ENCODE data around the gene MMS19.

MMS19 gene

GRCh38 chr10:97525683-97526110 is 27.5 kb upstream of the MMS19 start:
- DNase-seq (ENCODE audit: low read depth in 1 of 2, low spot score in 1 of 2) = no peak

GRCh38 chr10:97525086-97525485 is 26.9 kb upstream of the MMS19 start:
- no peak for DNase-seq (ENCODE audit: low read depth in 1 of 2, low spot score in 1 of 2)

DNA sequence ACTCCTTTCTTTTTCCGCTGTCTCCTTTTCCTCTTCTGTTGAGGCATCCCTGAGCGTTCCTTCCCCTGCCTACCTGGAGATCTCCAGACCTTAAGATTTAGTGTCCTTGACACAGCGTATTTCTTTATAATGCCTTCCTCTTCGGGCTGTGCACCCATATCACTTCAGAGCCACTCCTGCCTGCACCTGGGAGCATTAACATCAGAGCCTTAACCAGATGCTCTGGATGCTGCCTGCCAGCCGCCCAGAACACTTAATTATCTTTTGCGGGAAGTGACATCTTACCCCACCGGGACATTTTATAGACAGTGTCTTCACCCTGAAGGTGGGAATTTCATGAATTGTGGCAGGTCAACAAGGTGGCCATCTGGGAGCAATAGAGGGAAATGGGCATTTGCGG is 24.7 kb upstream of the MMS19 start:
- no peak for DNase-seq (ENCODE audit: low read depth in 1 of 2, low spot score in 1 of 2)

GRCh38 chr10:97522071-97522470 is 23.8 kb upstream of the MMS19 start:
- no peak for DNase-seq (ENCODE audit: low read depth in 1 of 2, low spot score in 1 of 2)

- no peak for DNase-seq (ENCODE audit: low read depth in 1 of 2, low spot score in 1 of 2)
These were observed 22.9 kb upstream of the MMS19 start for GRCh38 chr10:97520978-97521761.

DNA sequence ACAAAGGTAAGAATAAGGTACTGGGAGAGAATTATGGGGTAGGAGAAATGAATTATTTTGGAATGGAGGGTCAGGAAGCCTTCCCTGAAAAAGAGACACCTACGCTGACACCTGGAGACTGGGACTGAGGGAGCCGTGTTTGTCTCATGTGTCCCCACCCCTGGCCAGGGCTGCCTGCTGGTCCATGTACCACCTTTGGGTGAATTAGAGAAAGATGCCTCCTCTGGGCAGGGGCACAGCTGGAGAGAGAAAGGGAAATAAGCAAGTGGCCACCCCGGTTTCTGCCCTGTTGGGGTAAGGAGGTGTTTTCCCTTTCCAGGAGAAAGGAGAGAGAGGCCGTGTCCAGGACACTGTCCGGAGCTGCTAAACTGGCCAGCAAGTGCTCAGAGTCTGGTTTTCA is 22.3 kb upstream of the MMS19 start:
- DNase-seq (ENCODE audit: low read depth in 1 of 2, low spot score in 1 of 2) = no peak

DNA sequence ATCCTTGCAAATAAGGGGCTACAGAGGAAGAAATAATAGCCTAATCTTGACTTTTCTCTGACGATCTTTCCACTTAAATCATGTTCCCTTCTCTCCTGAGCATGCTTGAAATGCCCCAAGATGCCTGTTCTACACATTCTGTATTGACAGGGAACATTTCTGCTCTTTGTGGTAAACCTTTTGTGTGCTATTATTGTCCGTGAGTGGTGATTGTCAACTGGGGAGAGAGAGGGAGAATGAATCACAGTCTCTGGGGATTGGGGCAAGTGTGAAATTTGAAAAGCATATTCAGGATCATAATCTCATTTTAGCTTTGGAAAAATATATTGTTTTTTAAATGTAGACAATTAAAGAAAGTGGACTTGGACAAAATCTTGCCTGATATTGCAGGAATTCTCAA is 21.1 kb upstream of the MMS19 start:
- no peak for DNase-seq (ENCODE audit: low read depth in 1 of 2, low spot score in 1 of 2)

DNA sequence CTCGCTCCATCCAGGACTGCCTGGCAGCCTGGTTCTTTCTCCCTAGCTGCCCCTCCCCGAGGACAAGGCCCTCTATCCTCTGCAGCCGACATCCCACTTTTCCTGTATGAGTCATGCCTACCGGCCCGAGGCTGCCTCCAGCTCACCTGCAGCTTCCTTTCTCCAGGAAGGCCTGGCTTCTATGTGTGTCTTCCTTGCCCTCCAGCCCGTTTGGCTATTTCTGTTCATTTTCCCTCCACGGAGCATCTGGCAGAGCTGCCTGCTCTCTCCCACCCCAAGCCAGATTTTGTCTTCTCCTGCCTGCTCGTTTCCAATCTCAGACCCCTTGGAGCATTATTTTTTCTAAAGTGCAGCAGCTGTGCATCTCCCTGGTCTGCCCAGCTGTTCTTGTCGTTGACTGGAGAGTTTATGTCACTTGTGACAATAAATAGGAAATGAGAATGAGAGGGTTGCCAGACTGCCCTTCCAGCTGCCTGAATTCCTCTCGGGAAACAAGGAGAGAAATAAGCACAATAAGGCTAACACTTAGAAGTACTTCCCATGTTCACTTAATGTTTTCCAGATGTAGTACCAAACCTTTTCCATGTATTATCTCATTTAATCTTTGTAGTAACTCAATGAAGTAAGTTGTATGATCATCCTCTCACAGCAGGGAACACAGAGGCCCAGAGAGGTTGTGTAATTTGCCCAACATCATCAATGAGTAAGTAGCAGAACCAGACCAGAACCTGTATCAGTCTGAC is 20.2 kb upstream of the MMS19 start:
- DNase-seq (ENCODE audit: low read depth in 1 of 2, low spot score in 1 of 2) = no peak

DNA sequence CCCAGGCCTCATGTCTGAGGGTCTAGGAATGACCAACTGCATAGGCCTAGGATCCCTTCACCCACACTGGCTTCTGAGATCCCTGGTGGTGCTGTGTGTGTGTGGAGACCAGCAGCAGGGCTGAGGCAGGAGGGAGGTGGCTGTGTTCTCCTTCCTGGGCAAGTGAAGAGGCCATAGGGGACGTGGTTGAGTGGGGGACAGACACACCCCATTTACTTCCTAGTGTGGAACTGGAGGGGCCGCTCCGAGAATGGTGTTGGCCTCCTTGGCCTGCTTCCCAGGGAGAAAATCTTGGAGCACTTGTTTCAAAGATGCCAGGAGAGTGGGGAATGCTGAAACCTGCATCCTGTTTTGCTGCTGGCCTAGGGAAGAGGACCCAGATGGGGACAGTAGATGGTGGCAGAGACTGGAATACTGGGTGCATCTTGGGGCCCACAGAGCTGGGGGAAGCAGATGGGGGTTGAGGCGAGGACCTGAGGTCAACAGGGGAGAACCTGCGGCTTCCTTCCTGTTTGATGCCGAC is 19.6 kb upstream of the MMS19 start:
- no peak for DNase-seq (ENCODE audit: low read depth in 1 of 2, low spot score in 1 of 2)

DNA sequence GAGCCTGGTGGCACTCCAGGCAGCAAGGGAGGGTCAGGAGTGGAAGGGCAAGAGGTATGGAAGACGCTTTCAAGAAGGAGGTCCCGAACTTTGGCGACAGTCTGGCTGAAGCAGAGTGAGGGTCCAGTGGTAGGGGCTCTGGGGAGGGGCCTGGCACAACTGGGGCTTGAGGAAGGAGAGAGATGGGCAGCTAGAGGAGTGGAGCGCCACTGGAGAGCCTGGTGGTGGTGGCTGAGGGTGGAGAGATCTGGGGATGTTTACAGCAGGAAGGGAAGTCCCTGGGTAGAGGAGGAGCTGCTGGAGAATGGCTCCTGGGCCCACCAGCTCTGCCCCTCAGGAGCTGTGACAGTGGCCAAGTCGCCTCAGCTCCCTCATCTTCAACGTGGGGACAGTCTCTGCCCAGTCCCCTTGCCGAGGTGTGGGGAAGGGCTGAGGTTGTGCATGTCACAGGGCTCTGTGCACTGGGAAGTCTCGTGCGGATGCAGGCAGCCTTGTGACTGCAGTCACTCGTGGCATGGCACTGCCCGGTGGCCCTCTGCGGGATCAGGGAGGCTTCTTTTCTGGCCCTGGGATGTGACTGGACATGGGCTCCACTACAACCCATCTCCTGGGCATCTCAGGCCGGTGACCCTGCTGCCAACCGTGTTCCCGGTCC is 19.0 kb upstream of the MMS19 start:
- DNase-seq (ENCODE audit: low read depth in 1 of 2, low spot score in 1 of 2) = no peak

- no peak for DNase-seq (ENCODE audit: low read depth in 1 of 2, low spot score in 1 of 2)
These were observed 17.2 kb upstream of the MMS19 start for GRCh38 chr10:97515271-97515978.

GRCh38 chr10:97514344-97514743 is 16.1 kb upstream of the MMS19 start:
- no peak for DNase-seq (ENCODE audit: low read depth in 1 of 2, low spot score in 1 of 2)

GRCh38 chr10:97512993-97513392 is 14.8 kb upstream of the MMS19 start:
- no peak for DNase-seq (ENCODE audit: low read depth in 1 of 2, low spot score in 1 of 2)

DNA sequence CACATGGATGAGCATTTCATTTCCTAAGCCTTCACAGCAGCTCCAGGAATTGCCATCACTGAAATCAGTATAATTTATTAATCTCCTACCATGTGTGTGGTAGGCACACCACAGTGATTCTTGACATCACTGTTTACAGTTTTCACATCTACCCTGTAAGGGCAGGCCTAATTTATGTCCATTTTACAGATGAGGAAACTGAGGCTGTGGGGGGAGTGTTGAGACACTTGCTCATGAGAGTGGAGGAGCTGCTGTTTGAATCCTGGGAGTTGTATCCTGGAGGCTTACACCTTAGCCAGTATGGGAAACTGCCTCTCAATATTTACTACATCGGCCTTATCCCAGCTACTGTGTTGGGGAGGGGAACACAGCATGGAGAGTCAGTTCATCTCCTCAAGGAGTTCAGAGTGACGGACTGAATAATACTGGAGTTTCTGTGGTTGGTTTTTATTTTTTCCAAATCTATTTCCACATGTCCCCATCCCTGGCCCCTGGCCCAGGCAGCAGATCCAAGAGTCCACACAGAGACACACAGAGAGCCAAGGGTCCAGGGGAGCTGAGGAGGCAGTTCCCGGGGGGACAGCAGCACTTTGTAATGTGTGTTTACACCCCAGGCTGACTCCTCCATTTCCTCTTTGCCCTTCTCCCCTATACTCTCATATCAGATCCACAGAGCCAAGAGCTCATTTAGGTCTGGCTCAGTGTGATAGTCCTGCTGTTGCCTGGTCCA is 13.7 kb upstream of the MMS19 start:
- no peak for DNase-seq (ENCODE audit: low read depth in 1 of 2, low spot score in 1 of 2)

- no peak for DNase-seq (ENCODE audit: low read depth in 1 of 2, low spot score in 1 of 2)
These were observed 12.5 kb upstream of the MMS19 start for GRCh38 chr10:97510686-97511085.

DNA sequence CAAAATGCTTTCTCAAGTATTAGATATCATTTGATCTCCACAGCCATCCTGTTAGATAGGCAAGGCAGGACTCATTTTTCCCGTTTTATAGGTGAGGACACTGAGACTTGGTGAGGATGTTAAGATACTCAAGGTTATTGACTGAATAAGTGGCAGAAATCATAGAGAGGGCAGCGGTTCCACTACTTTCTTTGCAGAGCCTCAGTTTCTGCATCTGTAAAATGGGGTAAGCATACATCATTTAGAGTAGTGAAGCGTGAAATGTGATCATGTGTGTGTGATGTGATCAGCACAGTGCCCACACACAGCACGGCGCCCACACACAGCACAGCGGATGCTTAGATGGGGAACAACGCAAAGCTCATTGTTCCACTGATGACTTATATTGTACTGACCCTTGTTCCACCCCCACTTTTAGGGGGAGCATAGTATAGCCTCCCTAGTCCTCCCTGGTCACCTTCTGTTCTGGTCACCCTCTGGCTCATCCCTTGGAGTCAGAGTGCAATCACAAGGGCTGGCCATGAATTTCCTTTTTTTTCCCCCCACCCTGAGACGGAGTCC is 11.0 kb upstream of the MMS19 start:
- DNase-seq (ENCODE audit: low read depth in 1 of 2, low spot score in 1 of 2) = no peak

DNA sequence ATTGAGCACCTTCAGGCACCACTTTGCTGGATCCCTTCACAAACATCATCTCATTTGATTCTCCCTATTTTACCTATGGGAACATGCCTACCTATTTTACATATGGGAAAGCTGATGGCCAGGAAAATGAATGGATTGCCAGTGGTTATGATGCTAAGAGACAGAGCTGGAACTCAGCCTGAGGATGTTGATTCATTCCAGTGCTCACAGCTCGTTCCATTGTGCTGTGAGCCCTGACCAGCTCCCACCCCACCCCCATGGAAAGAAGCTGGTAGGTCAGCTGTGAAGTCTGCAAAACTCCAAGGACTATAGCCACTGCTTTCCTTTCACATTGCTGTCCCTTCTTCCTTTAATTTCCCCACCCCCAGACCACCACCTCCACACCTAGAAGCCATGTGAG is 10.1 kb upstream of the MMS19 start:
- no peak for DNase-seq (ENCODE audit: low read depth in 1 of 2, low spot score in 1 of 2)

DNA sequence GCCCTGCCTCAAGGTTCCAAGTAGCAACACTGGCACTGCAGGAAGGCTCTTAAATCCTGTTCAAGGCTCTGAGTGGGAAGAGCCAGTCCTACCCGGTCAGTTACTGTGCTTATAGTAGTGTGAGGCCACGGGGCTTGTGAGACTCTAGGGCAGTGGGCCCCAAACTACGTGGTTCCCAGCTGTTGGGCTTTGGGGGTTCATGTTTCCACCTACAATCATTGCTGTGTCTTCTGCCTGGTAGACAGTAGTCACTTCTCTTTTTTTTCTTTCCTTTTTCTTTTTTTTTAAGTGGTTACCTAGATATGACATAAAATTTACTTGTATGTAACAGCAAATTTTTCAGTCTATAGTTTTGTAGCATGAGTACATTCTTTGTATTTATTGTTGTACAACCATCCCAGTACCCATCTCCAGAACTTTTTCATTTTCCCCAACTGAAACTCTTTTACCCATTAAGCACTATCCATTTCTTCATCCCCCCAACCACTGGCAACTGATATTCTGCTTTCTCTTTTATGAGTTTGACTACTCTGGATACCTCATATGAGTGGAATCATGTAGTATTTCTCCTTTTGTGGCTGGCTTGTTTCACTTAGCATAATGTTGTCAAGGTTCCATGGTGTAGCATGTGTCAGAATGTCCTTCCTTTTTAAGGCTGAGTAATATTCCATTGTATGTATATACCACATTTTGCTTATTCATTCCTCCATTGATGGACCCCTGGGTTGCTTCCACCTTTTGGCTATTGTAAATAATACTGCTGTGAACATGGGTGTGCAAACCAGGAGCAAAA is 8.2 kb upstream of the MMS19 start:
- no peak for DNase-seq (ENCODE audit: low read depth in 1 of 2, low spot score in 1 of 2)

DNA sequence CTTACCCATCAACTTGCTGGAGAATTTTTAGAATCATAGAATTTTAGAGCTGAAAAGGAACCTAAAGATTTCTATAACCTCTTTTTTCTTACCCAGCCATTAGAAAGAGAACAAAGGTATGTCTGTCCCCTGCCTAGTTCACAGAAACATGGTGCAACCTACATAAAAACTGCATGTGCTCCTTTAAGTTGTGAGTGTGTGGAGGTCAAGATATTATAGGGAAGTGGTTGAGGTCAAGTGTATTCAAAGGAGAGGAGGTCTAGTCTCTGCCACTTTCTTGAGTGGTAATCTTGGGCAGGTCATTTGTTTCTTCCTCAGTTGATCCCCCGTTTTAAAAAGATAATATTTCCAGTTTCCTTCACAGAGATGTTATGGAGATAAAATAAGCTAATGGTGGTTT is 6.9 kb upstream of the MMS19 start:
- DNase-seq (ENCODE audit: low read depth in 1 of 2, low spot score in 1 of 2) = no peak

GRCh38 chr10:97503406-97503805 is 5.2 kb upstream of the MMS19 start:
- DNase-seq (ENCODE audit: low read depth in 1 of 2, low spot score in 1 of 2) = no peak
